Prostate gland (tissue), 2 donors: ENCODE measurements around the gene TNFRSF11A.

ENCODE experiments used
- CTCF ChIP-seq, 4 experiments: fragments of 200-600 bp in 2 of 4; fragments of 450-650 bp in 2 of 4; sonication (generic) in 2 of 4; IDR thresholded peaks; 1 replicate in 3 of 4; 2 replicates in 1 of 4; pipeline ENCODE4 v1.5.1; 2016 to 2019; ENCODE audit warnings: antibody characterized with exemption in 4 of 4, mild to moderate bottlenecking in 2 of 4, moderate library complexity in 2 of 4
- POLR2A ChIP-seq: fragments of 450-650 bp; IDR thresholded peaks from one replicate; pipeline ENCODE4 v1.6.1; 2016; ENCODE audit warnings: antibody characterized with exemption, mild to moderate bottlenecking

GRCh38 chr18:62399276-62399675, 74.2 kb downstream of the TNFRSF11A start:
- TF ChIP-seq POLR2A (no peak), CTCF (IDR thresholded peaks at IDR 0.05) (no peak)
